ENCODE data around the gene CDC25A. TPM values are rescaled to one million over a fixed set of nuclear protein-coding genes. Genes with fewer than 3 reads are reported as not detected.
"Not testable (repeated sequence)": the region's sequence is repeated elsewhere in the genome, so short reads cannot be mapped to it uniquely, and the experiment has no call there.

The CDC25A gene
- total RNA-seq, 3 donors from 2014 or later (not counting 1 experiment from before 2014, with no cell fraction given): 0.56 to 1.3 (median 0.72) TPM

DNA sequence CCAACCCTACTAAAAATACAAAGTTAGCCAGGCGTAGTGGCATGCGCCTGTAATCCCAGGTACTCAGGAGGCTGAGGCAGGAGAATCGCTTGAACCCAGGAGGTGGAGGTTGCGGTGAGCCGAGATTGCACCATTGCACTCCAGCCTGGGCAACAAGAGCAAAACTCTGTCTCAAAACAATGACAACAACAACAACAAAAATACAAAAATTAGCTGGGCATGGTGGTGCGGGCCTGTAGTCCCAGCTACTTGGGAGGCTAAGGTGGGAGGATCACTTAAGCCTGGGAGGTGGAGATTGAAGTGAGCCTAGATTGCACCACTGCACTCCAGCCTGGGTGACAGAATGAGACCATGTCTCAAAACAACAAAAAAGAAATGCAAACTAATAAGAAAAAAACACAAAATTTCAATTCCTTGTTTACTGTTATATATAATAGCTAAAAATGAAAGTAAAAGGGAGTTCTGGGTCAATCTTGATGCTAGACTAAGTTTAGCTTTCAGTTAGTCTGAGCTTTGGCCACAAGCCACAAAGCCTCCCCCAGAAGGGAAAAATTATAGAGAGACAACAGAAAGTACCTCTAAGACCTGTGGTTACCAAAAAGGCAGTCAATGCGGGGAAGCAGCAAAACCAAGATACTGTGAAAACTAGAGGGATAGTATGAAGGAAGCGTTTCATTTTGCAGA lies 76.0 kb downstream of the CDC25A start:
- ATAC-seq: peak; percentile 88 to 98 (median 92)

DNA sequence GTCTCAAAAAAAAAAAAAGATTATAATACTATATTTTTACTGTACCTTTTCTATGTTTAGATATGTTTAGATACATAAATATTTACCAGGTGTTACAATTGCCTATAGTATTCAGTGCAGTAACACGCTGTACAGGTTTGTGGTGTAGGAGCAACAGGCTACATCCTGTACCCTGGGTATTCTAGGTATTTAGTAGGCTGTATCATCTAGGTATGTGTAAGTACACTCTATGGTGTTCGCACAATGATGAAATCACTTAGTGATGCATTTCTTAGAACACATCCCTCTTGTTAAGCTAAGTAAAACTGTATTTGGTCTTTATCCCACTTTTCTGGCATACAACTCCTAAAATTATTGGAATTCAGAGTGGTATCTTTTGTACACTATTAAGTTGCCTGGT lies 77.8 kb downstream of the CDC25A start:
- Mint-ChIP-seq H3K27ac (no peak overlapping the region), H3K4me1 (peaks cover 10 to 14% of the 10 kb centered on the region in 2 donors), H3K27me3 (ENCODE audit: low read depth in 2 of 2) (no peaks in the 10 kb centered on the region), H3K9me3 (no peaks in the 10 kb centered on the region), H3K4me3 (no peak overlapping the region), H3K36me3 (no peaks in the 10 kb centered on the region)
- no peak for ATAC-seq
- H3K9me3 ChIP-seq (ENCODE audit: control insufficient read depth, insufficient read depth, low read length): no peaks in the 10 kb centered on the region
- H3K27ac ChIP-seq (ENCODE audit: low read length): no peak overlapping the region
- 100% methylated on average over 1 of the region's 2 CpGs for WGBS (ENCODE audit: insufficient coverage)
- TF ChIP-seq, protein P1, sequence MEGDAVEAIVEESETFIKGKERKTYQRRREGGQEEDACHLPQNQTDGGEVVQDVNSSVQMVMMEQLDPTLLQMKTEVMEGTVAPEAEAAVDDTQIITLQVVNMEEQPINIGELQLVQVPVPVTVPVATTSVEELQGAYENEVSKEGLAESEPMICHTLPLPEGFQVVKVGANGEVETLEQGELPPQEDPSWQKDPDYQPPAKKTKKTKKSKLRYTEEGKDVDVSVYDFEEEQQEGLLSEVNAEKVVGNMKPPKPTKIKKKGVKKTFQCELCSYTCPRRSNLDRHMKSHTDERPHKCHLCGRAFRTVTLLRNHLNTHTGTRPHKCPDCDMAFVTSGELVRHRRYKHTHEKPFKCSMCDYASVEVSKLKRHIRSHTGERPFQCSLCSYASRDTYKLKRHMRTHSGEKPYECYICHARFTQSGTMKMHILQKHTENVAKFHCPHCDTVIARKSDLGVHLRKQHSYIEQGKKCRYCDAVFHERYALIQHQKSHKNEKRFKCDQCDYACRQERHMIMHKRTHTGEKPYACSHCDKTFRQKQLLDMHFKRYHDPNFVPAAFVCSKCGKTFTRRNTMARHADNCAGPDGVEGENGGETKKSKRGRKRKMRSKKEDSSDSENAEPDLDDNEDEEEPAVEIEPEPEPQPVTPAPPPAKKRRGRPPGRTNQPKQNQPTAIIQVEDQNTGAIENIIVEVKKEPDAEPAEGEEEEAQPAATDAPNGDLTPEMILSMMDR (IDR thresholded peaks at IDR 0.05): no peak
- peaks cover 21% of the 10 kb centered on the region for H3K4me1 ChIP-seq (ENCODE audit: control insufficient read depth, insufficient read depth, low read length)
- H3K27me3 ChIP-seq (ENCODE audit: control insufficient read depth, insufficient read depth, low read length): no peaks in the 10 kb centered on the region
- DNase-seq: no peak
- H3K36me3 ChIP-seq (ENCODE audit: control insufficient read depth, insufficient read depth, low read length): no peaks in the 10 kb centered on the region
- intact Hi-C loops (cut with micrococcal nuclease): no loop called here
- no peak overlapping the region for H3K4me3 ChIP-seq (ENCODE audit: low read length)

More for the DNA sequence above, 76.0 kb downstream of the CDC25A start:
- H3K27me3 ChIP-seq (ENCODE audit: control insufficient read depth, insufficient read depth, low read length); intact Hi-C loops (cut with micrococcal nuclease); H3K36me3 ChIP-seq (ENCODE audit: control insufficient read depth, insufficient read depth, low read length); H3K36me3 Mint-ChIP-seq; H3K9me3 Mint-ChIP-seq; H3K9me3 ChIP-seq (ENCODE audit: control insufficient read depth, insufficient read depth, low read length); H3K27me3 Mint-ChIP-seq (ENCODE audit: low read depth in 2 of 2); H3K4me3 ChIP-seq (ENCODE audit: low read length): not testable (repeated sequence)
- Mint-ChIP-seq H3K4me3 (peak overlapping the region; percentile 78), H3K4me1 (peaks cover 10 to 14% of the 10 kb centered on the region in 2 donors), H3K27ac (peak overlapping the region; percentile 82 to 89)
- peaks cover 21% of the 10 kb centered on the region for H3K4me1 ChIP-seq (ENCODE audit: control insufficient read depth, insufficient read depth, low read length)
- WGBS (ENCODE audit: insufficient coverage): 64% methylated on average over 8 of the region's 8 CpGs
- peak; percentile 40 to 61 for DNase-seq
- peak overlapping the region; percentile 53 for H3K27ac ChIP-seq (ENCODE audit: low read length)

DNA sequence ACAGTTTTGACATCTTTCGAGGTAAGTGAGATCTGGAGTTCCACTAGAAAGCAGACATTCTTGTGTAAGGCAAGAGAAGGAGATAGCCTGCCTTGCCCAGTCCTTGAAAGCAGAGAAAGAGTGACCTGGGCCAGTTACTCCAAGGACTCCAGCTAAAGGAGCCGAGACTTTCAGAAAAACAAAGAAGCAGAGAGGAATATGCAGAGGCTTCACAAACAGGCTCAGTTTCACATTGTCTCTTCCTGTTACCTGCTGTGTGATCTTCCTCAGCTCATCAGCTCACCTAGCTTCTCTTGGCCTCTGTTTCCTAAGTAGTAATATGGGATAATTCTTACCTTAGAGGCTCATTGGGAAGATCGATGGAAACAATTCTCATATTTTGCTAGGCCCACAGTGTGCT lies 81.0 kb downstream of the CDC25A start:
- ATAC-seq: no peak
- WGBS (ENCODE audit: insufficient coverage): 100% methylated on average over 2 of the region's 3 CpGs
- H3K4me1 Mint-ChIP-seq: peaks cover under 1 to 3% of the 10 kb centered on the region in 2 donors
- intact Hi-C loops (cut with micrococcal nuclease): no loop called here
- Histone ChIP-seq H3K4me1 (ENCODE audit: control insufficient read depth, insufficient read depth, low read length) (peaks cover 9% of the 10 kb centered on the region), H3K27ac (ENCODE audit: low read length) (no peak overlapping the region), H3K4me3 (ENCODE audit: low read length) (no peak overlapping the region), H3K9me3 (ENCODE audit: control insufficient read depth, insufficient read depth, low read length) (no peaks in the 10 kb centered on the region), H3K27me3 (ENCODE audit: control insufficient read depth, insufficient read depth, low read length) (no peaks in the 10 kb centered on the region), H3K36me3 (ENCODE audit: control insufficient read depth, insufficient read depth, low read length) (no peaks in the 10 kb centered on the region)
- no peak overlapping the region for H3K27ac Mint-ChIP-seq
- H3K27me3 Mint-ChIP-seq (ENCODE audit: low read depth in 2 of 2): no peaks in the 10 kb centered on the region
- DNase-seq: no peak
- no peaks in the 10 kb centered on the region for H3K36me3 Mint-ChIP-seq
- H3K4me3 Mint-ChIP-seq: no peak overlapping the region
- TF ChIP-seq, protein P1 (IDR thresholded peaks at IDR 0.05): no peak
- H3K9me3 Mint-ChIP-seq: no peaks in the 10 kb centered on the region

Other genes with a start within 250 kb of the CDC25A start
- gene MAP4, start 172.0 kb downstream of the CDC25A start, total RNA-seq: 10 to 100 TPM; 74.5 to 97.1 (median 88.9) TPM
- not detected for gene CAMP, start 35.1 kb upstream of the CDC25A start, total RNA-seq
- gene ZNF589, start 52.7 kb upstream of the CDC25A start, total RNA-seq: 10 to 100 TPM; 16.3 to 26.6 (median 21.4) TPM
- 10 to 100 TPM; 10.6 to 21.8 (median 20.5) TPM for gene NME6, start 113.0 kb upstream of the CDC25A start, total RNA-seq
- not detected for gene SPINK8, start 145.2 kb upstream of the CDC25A start, total RNA-seq
- under 1 TPM in 1 of 3 donors, not detected in 2; 0.25 TPM for gene FBXW12, start 183.8 kb upstream of the CDC25A start, total RNA-seq
- 1 to 10 TPM; 4.3 to 5.0 (median 4.4) TPM for gene PLXNB1, start 241.7 kb upstream of the CDC25A start, total RNA-seq

Measured in natural killer cell (primary cell).